GM20000 (cell line): ENCODE results near the gene SF3A2.

Source experiments
- DNase-seq: peaks from one replicate; pipeline ENCODE4 v3.0.0; 2012; ENCODE audit warnings: low spot score
- TF ChIP-seq, protein P1 (sequence below): IDR thresholded peaks from 2 replicates; pipeline ENCODE4 v1.5.1; 2012; ENCODE audit warnings: mild to moderate bottlenecking, control low read depth; ENCODE audit errors: extremely low read depth, missing control alignments

Gene SF3A2

DNA sequence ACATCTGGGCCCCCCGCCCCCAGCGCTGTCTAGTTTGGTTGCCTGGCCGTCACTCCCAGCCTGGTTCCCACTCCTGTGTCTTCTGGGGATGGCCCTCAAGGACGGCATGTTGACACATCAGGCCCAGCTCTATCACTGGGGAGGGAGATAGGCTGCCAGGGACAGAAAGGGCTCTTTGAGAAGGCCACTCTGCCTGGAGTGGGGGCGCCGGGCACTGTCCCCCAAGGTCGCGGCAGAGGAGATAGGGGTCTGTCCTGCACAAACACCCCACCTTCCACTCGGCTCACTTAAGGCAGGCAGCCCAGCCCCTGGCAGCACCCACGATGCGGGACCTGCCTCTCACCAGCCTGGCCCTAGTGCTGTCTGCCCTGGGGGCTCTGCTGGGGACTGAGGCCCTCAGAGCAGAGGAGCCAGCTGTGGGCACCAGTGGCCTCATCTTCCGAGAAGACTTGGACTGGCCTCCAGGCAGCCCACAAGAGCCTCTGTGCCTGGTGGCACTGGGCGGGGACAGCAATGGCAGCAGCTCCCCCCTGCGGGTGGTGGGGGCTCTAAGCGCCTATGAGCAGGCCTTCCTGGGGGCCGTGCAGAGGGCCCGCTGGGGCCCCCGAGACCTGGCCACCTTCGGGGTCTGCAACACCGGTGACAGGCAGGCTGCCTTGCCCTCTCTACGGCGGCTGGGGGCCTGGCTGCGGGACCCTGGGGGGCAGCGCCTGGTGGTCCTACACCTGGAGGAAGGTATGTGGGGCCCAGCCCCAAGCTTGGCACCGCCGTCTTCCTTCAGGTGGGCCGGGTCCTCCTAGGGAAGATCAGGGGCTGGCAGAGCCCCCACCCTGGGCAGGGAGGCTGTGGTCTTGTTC is 12.6 kb downstream of the SF3A2 start, which contains the start of gene AMH:
TSS of gene AMH (plus strand) at position 314 of the 857 bp plus-strand sequence. CDS start at position 324, 10 bp downstream.
- TF ChIP-seq, protein P1, sequence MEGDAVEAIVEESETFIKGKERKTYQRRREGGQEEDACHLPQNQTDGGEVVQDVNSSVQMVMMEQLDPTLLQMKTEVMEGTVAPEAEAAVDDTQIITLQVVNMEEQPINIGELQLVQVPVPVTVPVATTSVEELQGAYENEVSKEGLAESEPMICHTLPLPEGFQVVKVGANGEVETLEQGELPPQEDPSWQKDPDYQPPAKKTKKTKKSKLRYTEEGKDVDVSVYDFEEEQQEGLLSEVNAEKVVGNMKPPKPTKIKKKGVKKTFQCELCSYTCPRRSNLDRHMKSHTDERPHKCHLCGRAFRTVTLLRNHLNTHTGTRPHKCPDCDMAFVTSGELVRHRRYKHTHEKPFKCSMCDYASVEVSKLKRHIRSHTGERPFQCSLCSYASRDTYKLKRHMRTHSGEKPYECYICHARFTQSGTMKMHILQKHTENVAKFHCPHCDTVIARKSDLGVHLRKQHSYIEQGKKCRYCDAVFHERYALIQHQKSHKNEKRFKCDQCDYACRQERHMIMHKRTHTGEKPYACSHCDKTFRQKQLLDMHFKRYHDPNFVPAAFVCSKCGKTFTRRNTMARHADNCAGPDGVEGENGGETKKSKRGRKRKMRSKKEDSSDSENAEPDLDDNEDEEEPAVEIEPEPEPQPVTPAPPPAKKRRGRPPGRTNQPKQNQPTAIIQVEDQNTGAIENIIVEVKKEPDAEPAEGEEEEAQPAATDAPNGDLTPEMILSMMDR: no peak
- no peak for DNase-seq

DNA sequence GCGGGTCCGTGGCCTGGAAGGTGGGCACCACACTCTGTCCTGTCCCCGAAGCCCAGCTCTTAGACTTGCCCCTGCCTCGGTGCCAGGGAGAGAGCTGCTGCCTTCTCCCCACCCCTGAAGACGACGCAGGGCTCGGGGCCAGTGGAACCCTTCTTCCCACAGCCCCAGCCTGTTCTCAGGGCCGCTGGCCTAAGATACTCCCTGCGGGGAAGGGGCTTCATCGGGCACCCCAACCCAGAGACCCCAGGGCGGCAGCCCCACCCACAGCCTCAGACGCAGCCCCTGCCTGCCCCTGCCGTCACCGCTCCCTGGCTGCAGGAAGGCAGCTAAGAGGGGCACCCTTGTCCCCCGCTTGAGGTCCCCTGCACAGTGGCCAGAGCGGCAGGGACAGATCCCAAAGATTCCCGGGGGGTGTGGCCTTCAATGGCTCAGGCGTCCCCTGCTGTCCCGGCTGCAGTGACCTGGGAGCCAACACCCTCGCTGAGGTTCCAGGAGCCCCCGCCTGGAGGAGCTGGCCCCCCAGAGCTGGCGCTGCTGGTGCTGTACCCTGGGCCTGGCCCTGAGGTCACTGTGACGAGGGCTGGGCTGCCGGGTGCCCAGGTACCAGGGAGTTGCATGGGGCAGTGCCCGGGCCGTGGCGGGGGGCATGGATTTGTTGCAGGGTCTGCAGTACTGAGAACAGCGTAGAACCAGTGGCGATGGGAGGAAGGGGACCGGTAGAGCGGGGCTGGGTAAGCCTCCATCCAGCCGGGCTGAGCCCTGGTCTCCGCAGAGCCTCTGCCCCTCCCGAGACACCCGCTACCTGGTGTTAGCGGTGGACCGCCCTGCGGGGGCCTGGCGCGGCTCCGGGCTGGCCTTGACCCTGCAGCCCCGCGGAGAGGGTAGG is 13.5 kb downstream of the SF3A2 start:
- DNase-seq: peak; percentile 52
- TF ChIP-seq, protein P1: no peak

DNA sequence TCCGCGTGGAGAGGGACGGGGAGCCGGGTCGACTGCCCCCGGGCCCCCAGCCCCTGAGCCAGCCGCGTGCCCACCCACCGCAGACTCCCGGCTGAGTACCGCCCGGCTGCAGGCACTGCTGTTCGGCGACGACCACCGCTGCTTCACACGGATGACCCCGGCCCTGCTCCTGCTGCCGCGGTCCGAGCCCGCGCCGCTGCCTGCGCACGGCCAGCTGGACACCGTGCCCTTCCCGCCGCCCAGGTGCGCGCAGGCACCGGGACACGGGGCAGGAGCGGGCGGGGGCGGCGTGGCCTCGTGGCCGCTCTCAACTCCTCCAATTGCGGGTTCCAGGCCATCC is 14.1 kb downstream of the SF3A2 start:
- TF ChIP-seq, protein P1: no peak
- no peak for DNase-seq

DNA sequence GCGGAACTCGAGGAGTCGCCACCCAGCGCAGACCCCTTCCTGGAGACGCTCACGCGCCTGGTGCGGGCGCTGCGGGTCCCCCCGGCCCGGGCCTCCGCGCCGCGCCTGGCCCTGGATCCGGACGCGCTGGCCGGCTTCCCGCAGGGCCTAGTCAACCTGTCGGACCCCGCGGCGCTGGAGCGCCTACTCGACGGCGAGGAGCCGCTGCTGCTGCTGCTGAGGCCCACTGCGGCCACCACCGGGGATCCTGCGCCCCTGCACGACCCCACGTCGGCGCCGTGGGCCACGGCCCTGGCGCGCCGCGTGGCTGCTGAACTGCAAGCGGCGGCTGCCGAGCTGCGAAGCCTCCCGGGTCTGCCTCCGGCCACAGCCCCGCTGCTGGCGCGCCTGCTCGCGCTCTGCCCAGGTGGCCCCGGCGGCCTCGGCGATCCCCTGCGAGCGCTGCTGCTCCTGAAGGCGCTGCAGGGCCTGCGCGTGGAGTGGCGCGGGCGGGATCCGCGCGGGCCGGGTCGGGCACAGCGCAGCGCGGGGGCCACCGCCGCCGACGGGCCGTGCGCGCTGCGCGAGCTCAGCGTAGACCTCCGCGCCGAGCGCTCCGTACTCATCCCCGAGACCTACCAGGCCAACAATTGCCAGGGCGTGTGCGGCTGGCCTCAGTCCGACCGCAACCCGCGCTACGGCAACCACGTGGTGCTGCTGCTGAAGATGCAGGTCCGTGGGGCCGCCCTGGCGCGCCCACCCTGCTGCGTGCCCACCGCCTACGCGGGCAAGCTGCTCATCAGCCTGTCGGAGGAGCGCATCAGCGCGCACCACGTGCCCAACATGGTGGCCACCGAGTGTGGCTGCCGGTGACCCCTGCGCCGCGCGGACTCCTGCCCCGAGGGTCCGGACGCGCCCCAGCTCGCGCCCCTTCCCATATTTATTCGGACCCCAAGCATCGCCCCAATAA is 14.8 kb downstream of the SF3A2 start:
- DNase-seq: peak; percentile 62
- TF ChIP-seq, protein P1: no peak

DNA sequence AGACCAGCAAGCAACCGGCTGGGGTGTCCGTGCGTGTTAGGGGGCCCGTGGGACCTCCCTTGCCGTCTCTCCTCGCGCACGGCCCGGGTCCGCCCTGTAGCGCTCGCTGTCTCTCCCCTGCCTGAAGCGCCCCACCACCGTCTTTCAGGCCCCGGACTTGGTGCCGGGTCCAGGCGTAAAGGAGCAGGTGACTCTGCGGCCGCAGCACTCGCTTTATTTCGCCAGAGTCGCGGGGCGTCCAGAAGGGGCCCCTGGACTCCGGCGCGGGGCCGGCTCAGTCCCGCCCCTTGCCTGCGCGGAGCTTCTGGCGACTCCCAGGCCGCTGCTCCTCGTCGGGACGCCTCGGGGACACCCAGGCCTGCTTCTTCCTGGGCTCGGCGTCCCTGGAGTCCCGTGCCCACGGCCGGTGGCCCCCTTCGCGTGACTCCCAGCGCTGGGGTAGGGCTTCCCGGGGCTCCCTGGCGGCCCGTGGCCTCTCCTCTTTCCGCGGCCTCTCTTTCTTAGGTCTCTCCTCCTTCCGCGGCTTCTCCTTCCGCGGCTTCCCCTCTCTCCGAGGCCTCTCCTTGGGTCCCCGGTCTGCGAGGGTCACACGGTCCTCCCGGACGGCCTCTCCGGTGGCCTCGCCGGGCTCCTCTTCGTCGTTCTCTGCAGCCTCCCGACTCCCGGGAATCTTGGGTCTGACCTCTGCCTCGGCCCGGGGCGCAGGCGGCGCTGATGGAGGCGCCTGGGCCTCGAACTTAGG is 15.6 kb downstream of the SF3A2 start:
- peak; percentile 66 for DNase-seq

DNA sequence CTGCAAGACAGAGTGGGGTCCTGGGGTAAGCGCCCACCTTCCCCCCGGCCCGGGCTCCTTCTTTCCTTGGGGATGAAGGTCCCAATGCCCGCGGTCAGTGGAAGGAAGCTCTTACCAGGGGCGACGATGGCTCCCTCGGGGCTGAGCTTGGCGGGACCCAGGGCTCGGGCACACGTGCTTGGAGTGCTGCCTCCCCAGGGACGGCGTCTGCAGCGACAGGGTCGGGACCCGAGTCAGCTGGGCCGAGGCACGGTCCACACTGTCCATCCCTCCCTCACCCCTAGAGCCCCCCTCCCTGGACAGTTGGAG is 16.1 kb downstream of the SF3A2 start:
- TF ChIP-seq, protein P1: no peak
- peak; percentile 52 for DNase-seq

More for the DNA sequence above, 15.6 kb downstream of the SF3A2 start:
- TF ChIP-seq, protein P1: no peak
